Suppressor macrophage (primary cell): ENCODE measurements around the gene CHDH.

ENCODE experiments used
- DNase-seq, 4 experiments: peaks; one replicate each; pipeline ENCODE4 v3.0.0-alpha.2; 2020 to 2022

The CHDH gene

DNA sequence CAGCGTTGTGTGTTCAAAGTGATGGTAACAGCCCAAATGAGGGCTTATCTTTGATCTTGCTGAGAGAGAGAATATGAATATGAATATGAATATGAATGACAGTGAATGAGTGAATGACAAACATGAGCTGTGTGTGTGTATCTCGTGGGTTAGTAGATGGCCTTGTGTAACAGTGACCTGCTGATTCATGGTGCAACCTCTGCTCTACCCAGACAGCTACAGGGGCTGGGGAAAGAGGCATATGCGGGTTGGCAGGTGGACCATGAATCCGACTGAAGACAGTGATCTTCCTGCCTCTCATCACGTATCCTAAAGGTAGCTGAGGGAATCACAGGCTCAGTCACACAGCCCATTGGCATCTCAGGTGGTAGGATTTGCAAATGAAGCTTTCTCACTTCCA lies 58.2 kb downstream of the CHDH start:
- no peak for DNase-seq

DNA sequence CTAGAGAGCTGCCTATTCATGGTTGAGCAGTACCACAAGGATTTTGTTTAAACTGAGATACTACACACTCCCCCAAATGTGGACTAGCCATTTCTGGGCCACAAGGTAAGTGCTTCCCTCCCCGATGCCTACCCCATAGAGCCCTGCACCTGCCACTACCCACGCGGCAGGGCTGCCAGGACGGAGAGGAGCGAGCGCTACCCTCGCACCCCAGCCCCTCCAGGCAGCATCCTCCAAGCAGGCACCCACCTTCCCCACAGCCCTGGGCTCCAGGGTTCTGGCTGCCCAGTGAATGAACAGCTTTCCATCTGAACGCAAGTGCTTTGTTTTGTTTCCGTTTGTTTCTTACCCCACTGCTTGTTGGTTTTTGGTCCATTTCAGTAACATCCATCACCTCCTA lies 59.2 kb downstream of the CHDH start:
- DNase-seq = no peak

DNA sequence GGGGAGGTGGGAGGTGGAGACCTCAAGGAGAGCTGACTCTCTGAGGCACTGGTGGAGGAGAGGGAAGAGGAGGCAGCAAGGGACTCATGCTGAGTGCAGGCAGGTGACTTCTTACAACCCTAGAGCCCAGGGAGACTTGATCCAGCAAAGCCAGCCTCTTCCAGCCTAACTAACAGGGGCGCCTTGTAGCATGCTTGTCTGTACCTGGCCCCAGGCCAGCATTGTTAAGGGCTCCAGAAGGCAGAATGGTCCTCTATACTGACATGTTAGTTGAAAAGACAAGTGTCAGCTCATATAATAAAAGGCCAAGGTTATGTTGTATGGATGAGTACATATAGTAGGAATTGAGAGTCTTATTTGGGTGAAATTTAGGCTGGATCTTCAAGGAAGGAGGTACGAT lies 65.4 kb downstream of the CHDH start:
- DNase-seq = no peak

DNA sequence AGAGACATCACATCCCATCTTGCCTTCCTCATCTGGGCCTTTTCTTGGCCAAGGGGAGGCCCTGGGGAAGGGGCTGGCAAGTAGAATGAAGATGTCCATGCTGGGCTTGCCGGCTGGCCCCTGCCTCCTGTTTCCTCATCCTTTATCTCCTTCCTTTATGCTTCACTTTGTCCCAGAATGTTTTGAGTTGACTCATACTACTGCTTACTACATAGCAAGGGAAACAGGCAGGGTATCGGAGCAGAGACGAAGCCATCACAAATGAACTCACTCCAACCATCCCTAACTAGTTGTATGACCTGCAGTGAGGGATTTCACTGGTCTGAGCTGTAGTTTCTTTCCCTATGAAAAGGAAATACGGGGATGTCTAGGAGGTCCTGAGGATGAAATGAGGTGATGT lies 66.0 kb downstream of the CHDH start:
- no peak for DNase-seq

DNA sequence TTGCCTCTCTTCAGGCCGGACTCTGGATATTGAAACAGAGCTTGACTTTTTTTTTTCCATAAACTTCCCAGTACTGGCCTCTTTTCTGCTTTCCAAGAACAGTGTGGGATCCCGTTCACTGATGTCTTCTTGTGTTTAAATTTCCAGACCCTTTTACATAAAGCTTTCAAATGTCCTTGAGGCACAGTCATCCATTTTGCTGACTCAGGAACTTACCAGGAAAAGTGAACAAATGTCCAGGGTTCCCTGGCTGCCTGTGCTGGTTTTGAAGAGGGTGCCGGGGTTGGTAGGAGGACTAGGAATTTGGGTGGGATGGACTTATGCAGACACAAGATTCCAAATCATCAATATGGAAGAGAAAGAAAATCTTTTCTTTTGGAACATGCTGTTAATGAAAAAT lies 68.1 kb downstream of the CHDH start:
- DNase-seq = no peak

DNA sequence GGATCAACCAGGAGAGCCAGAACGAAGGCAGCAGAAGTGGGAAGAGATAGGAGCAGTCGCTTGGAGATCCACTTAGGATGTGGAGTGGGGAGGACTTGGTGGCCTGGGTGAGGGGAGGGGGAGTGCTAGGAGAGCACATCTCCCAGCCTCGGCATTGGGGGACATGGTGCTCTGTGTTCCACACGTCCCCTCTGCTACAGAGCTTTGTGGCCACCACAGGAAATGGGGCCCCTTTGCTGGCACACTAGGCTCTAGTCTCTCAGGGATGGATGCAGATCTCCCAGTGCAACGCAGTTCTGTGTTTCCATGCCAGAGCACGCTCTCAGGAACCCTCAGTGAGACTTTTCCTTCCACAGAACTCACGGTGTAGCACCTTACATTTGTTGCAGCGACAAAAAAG lies 68.8 kb downstream of the CHDH start:
- DNase-seq = no peak

DNA sequence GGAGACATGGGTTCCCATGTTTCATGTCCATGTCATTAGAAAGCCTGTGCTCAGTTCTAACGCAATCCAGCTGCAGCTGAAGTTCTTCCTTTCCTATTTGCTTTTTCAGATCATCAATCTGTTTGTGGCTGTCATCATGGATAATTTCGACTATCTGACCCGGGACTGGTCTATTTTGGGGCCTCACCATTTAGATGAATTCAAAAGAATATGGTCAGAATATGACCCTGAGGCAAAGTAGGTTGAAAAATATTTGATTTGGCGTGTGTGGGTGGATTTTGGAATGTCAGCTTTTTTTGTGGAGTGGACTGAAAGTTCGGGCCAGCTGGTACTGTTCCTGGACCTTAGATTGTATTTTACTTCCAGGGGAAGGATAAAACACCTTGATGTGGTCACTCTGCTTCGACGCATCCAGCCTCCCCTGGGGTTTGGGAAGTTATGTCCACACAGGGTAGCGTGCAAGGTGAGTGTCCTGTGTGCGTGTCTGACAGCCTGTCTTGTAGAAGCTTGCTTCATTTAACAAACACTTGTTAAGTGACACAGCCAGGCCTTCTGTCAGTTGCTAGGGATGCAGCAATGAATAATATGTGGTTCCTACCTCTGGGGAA lies 69.6 kb downstream of the CHDH start:
- DNase-seq = no peak

DNA sequence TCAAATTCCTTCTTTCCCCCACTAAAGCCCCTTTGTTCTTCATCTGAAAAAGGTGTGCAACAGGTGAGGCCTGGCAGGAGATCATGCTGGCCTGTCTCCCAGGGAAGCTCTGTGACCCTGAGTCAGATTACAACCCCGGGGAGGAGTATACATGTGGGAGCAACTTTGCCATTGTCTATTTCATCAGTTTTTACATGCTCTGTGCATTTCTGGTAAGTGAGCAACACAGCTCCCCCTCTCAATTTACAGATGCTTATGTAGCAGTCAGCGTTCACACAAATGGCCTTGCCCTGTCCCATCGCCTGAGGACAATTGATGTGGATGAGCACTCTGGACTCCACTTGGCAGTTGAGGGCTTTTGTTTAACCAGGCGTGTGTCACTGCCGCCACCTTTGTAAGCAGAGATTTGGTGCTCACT lies 70.4 kb downstream of the CHDH start:
- DNase-seq = no peak

DNA sequence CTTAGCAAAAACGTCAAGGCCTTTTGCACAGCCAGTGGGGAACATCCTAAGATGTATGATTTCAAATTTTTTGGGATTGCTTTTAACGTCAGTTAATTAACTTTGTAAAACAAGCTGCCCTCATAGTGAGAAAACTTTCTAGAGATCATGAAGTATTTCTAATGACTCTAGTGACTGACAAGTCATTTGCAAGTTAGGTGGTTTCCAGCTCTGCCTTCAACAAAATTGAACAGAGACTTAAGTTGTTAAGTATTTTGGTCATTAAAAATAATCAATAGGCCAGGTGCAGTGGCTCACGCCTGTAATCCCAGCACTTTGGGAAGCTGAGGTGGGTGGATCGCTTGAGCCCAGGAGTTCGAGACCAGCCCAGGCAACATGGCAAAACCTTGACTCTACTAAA lies 71.2 kb downstream of the CHDH start:
- no peak for DNase-seq

DNA sequence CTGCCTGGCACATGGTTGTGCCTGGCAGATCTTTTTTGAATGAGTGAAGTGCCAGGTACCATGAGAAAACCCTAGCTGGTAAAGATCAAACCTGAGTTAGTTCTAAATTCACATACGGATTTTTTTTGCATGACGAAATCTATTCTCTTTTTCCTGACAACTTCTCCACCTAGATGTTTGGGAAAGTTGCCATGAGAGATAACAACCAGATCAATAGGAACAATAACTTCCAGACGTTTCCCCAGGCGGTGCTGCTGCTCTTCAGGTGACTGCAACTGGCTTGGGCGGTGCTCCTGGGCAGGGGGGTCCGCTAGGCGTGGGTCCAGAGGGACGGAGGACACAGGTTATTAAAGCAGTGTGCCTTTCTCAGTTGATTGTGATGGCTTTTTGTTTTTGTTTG lies 71.8 kb downstream of the CHDH start:
- no peak for DNase-seq

DNA sequence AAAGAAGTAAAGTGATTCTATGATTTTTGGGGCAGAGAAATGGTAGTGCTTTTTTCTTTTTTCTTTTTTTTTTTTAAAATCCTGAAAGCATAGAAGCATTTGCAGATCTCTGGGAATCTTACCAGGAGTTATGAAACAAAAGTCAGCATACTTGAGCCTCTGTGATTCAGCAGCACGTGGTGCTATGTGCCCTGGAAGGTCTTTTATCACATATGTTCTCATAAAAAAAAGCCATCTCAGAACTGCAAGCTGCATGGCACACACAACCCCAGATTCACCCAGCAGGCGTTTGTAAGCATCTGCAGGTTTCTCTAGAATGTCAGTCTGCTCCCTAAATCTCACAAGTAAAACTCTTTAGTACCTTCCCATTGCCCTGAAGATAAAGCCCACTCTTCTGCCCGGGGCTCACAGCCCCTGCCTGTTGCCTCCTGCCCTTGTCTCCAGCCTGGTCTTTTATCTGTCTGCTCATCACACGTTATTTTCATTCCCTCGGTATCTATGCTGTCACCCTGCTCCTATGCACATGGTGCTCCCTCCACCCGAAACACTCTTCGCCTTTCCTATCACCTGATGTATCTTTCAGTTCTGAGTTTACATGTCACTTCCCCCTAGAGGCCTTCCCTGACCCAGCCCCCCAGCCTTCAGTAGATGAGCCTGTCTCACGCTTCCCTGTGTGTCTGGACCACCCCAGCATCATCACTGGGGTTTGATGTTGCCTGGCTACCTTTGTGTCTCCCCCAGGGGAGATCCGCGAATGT lies 72.4 kb downstream of the CHDH start:
- DNase-seq = peak; percentile 7 to 40 (median 36)

DNA sequence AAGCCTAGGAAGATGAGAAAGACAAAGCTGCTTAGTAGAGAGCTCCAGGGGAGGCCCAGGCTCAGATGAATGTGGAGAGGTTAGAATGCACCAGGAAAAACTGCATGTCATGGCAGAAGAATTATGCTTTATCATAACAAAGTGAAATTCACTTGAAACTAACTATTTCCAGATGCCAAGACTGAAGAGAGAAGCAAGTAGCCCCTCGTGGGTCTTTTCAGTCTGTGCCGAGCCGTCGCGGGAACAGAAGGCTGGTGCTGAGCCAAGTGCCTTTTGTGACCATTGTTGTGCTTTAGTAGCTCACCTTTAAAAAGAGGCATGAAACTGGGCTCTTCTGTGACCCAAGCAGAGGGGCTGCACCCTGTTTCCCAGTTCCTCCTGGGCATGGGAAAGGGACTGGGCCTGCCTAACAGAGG lies 73.2 kb downstream of the CHDH start:
- no peak for DNase-seq

DNA sequence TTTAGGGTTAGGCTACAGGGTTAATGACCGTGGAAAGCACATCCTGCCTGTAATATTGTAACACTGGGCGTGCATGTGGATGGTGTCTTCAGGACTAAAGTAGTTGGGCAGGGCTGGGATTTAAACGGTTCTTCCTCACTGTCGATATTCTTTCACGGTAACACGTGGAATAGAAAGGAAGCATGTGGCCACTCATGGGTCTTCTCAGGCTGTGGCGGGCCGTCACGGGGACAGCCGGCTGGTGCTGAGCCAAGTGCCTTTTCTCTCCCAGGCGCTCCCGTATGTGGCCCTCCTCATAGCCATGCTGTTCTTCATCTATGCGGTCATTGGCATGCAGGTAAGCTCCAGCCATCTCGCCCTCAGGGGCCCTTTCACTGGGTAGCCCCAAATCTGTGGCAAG lies 73.7 kb downstream of the CHDH start:
- DNase-seq = no peak

DNA sequence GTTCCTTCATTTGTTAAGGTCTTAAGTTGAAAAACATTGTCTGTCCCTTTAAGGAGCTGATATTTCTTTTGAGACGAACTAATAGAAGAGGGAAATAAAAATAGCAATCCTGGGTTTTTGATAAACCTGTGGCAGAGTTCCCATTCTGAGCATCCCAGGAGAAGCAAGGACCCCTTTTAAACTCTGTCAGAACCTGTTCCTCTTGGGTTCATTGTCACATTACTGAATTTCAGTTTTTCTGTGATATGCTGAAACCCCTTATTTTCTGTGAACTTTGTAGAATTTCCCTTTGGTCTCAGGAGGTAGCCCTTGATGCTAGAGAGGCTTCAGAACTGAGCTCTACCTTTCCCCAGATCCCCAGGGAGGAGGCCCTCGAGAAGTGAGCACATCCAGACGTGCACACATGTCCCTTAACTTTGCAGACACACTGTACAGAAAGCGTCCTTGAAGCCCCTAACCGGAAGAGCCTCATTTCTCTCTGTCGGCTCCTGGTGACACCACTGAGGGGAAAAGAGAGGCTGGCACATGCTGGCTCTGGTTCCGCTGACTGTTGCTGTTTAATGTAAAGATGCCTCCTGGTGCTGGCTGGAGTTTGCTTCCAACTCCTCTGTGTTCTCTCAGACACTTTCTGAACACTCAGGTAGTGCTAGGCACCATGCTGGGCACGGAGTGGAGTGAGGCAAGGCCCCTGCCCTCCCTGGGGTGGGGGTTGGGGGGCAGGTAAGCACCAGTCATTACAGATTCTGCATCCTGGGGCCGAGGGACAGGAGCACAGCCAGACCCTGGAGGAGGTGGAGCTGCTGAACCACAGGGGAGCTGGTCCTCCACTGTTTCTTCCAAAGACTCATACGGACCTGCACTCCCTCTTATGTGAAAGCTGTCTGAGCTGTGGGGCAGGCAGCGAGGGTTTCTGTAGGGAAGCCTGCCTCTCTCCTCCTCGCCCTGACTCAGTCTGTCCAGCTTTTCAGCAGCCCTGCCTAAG lies 77.5 kb downstream of the CHDH start:
- no peak for DNase-seq

DNA sequence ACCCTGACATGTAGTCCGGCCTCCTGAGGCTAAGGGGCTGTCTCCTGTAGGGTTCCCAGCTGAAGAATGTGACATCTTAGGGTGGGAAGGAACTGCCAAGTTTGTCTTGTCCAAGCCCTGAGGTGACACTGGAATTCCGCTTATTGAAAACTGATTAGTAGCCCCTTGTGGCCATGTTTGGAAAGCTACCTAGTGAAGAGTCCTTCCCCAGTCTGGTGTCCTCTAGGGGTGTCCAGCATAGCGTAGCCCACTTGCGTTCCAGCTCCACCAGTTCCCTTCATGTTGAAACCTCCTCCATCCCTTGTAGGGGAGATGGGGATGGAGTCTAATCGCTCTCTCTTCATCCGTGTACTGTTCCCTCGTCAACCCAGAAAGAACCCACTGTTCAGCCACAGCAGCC lies 79.5 kb downstream of the CHDH start:
- DNase-seq = no peak

DNA sequence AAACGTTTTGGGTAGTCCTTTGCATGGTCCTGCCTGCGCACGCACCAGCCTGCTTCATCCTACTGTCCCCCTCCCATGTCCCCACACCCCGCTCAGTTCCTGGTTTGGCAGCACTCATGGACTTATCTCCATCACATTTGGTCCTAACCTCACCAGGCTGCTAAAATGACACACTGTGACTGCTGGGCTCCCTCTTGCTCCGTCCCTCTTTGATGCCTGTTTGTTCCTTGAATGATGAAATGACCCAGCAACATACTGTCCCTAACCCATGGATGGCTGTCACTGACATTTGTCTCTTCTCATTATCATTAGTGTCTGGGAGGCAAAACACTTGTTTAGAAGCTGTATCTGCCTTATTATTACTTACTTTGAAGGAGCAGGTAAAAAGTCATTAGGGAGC lies 80.5 kb downstream of the CHDH start:
- no peak for DNase-seq

DNA sequence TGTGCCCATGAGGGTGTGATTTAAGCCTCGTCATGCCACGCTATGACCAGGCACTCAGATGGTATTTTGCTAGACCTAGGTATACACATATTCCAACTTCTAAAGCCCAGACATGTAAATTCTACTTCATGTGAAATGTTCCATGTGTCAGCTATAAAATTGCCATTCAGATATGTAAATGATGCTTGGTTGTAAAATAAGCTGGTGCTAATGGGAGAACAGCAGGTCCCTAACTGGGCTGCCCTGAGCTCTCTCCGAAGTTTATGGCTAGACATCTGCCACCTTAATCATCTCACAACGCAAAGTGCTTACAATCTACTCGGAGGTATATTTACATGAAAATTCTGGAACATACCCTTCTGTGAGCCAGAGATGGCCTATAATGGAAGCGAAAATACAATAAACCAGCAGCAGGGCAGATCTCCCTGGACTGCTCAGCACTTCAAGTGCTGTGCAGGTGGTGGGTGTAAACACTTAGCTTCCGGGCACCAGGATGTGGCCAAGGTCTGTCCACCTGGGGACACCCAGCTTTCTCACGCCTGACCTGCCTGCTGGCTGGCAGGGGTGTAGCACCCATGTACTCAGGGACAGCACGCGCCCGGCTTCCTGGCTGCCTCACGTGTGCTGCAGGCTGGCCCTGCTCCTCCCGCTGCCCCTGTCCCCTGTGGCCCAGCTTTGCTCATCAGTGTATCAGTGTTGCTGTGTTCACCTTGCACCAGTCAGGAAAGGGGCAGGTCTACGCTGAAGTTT lies 82.0 kb downstream of the CHDH start:
- DNase-seq = no peak

DNA sequence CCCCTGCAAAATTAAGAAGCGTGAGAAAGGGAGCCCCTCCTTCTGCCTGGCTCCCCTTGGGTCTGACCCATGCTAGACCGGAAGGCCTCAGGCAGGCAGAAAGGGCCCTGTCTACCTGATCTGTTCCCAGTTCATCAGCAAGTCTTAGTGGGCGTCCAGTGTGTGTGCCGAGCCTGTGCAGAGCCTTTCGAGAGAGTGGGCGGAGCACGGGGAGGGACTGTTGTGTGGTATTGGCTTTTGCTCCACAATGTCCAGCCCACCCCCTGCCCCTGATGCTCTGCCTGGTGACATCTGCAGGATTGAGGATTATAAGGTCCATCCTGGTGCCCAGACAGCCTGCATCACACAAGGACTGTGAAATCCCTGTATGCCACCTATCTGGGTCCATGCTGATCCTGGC lies 82.9 kb downstream of the CHDH start:
- DNase-seq = no peak
